Neural progenitor cell (in vitro differentiated cells): ENCODE results near the gene EDEM3. TPM values are rescaled to one million over a fixed set of nuclear protein-coding genes. Genes with fewer than 3 reads are reported as not detected.

Experiments used
- DNase-seq: peaks from one replicate; pipeline ENCODE4 v3.0.0-alpha.2; 2016; ENCODE audit warnings: low spot score
- H2AFZ ChIP-seq: fragments of 200-600 bp; sonication (generic); replicated peaks from 2 replicates; pipeline ENCODE4 v1.6.1; 2016; ENCODE audit warnings: antibody characterized with exemption
- H3F3A ChIP-seq: fragments of 200-600 bp; sonication (generic); 2 replicates; pipeline ENCODE4 v1.6.1; 2016; ENCODE audit warnings: antibody characterized with exemption, low read depth
- H3K27ac ChIP-seq: fragments of 200-600 bp; sonication (generic); 2 replicates; pipeline ENCODE4 v1.5.1; 2016; ENCODE audit warnings: mild to moderate bottlenecking
- H3K27me3 ChIP-seq: fragments of 200-600 bp; sonication (generic); 2 replicates; pipeline ENCODE4 v1.6.1; 2016; ENCODE audit warnings: mild to moderate bottlenecking, moderate library complexity
- H3K36me3 ChIP-seq: fragments of 200-600 bp; sonication (generic); 2 replicates; pipeline ENCODE4 v1.5.1; 2016
- H3K4me1 ChIP-seq: fragments of 200-600 bp; sonication (generic); 2 replicates; pipeline ENCODE4 v1.6.1; 2016; ENCODE audit warnings: mixed run types
- H3K4me2 ChIP-seq: fragments of 200-600 bp; sonication (generic); 2 replicates; pipeline ENCODE4 v1.6.1; 2016
- H3K4me3 ChIP-seq: fragments of 200-600 bp; sonication (generic); 2 replicates; pipeline ENCODE4 v1.5.1; 2016
- H3K79me2 ChIP-seq: fragments of 200-600 bp; sonication (generic); 2 replicates; pipeline ENCODE4 v1.6.1; 2016; ENCODE audit warnings: low read depth
- H3K9ac ChIP-seq: fragments of 200-600 bp; sonication (generic); 2 replicates; pipeline ENCODE4 v1.6.1; 2016
- H3K9me3 ChIP-seq: fragments of 200-600 bp; sonication (generic); 2 replicates; pipeline ENCODE4 v1.5.1; 2016; ENCODE audit warnings: low read depth
- H4K20me1 ChIP-seq: fragments of 200-600 bp; sonication (generic); 2 replicates; pipeline ENCODE4 v1.6.1; 2016; ENCODE audit warnings: low read depth
- H3K27ac Mint-ChIP-seq: 3 replicates; pipeline ENCODE4 v1.8.0; 2021; ENCODE audit warnings: mixed read lengths
- H3K27me3 Mint-ChIP-seq: 2 replicates; pipeline ENCODE4 v1.8.0; 2022; ENCODE audit warnings: low read depth, mild to moderate bottlenecking, inconsistent platforms, moderate library complexity, mixed read lengths; ENCODE audit not compliant: insufficient read depth
- H3K36me3 Mint-ChIP-seq: 3 replicates; pipeline ENCODE4 v1.8.0; 2021; ENCODE audit warnings: mixed read lengths
- H3K4me1 Mint-ChIP-seq: 3 replicates; pipeline ENCODE4 v1.8.0; 2021; ENCODE audit warnings: mixed read lengths
- H3K4me3 Mint-ChIP-seq: 3 replicates; pipeline ENCODE4 v1.8.0; 2021; ENCODE audit warnings: mild to moderate bottlenecking, moderate library complexity, mixed read lengths
- H3K9me3 Mint-ChIP-seq: 3 replicates; pipeline ENCODE4 v1.8.0; 2020; ENCODE audit warnings: mixed read lengths
- EZH2 ChIP-seq: fragments of 200-600 bp; sonication (generic); IDR thresholded peaks from 2 replicates; pipeline ENCODE4 v1.6.1; 2017; ENCODE audit warnings: antibody characterized with exemption, mild to moderate bottlenecking, moderate library complexity
- EZH2phosphoT487 ChIP-seq: fragments of 200-600 bp; sonication (generic); IDR thresholded peaks from 2 replicates; pipeline ENCODE4 v1.6.1; 2017; ENCODE audit warnings: antibody characterized with exemption
- total RNA-seq: library from RNA; depleted of rRNA; stranded (reverse); fragments of >200 nt; gene quantifications from 2 replicates; pipeline ENCODE4 v1.2.3, GENCODE V29; 2015; ENCODE audit warnings: low replicate concordance
- TF ChIP-seq, protein P1 (sequence below): fragments of 200-600 bp; sonication (generic); IDR thresholded peaks from 2 replicates; pipeline ENCODE4 v1.5.1; 2017; ENCODE audit warnings: antibody characterized with exemption, mild to moderate bottlenecking

The EDEM3 gene
- total RNA-seq, 1 donor from 2014 or later, result 32.9 TPM

GRCh38 chr1:184781941-184782340 is 27.3 kb upstream of the EDEM3 start:
- no peak overlapping the region for H2AFZ ChIP-seq
- TF ChIP-seq, protein P1, sequence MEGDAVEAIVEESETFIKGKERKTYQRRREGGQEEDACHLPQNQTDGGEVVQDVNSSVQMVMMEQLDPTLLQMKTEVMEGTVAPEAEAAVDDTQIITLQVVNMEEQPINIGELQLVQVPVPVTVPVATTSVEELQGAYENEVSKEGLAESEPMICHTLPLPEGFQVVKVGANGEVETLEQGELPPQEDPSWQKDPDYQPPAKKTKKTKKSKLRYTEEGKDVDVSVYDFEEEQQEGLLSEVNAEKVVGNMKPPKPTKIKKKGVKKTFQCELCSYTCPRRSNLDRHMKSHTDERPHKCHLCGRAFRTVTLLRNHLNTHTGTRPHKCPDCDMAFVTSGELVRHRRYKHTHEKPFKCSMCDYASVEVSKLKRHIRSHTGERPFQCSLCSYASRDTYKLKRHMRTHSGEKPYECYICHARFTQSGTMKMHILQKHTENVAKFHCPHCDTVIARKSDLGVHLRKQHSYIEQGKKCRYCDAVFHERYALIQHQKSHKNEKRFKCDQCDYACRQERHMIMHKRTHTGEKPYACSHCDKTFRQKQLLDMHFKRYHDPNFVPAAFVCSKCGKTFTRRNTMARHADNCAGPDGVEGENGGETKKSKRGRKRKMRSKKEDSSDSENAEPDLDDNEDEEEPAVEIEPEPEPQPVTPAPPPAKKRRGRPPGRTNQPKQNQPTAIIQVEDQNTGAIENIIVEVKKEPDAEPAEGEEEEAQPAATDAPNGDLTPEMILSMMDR, result no peak
- no peak for TF ChIP-seq EZH2phosphoT487
- no peak for TF ChIP-seq EZH2
- no peaks in the 10 kb centered on the region for H3K9me3 ChIP-seq
- peaks cover 3% of the 10 kb centered on the region for H3K27me3 Mint-ChIP-seq
- H3K36me3 ChIP-seq, result no peaks in the 10 kb centered on the region
- no peaks in the 10 kb centered on the region for H4K20me1 ChIP-seq
- H3K9ac ChIP-seq, result no peak overlapping the region
- H3K4me3 ChIP-seq, result no peak overlapping the region
- H3K4me3 Mint-ChIP-seq, result no peak overlapping the region
- H3K4me1 Mint-ChIP-seq, result no peaks in the 10 kb centered on the region
- no peaks in the 10 kb centered on the region for H3K79me2 ChIP-seq
- H3K36me3 Mint-ChIP-seq, result no peaks in the 10 kb centered on the region
- no peak overlapping the region for H3K4me2 ChIP-seq
- no peak overlapping the region for H3K27ac ChIP-seq
- peaks cover 19% of the 10 kb centered on the region for H3K9me3 Mint-ChIP-seq
- no peaks in the 10 kb centered on the region for H3F3A ChIP-seq
- H3K27ac Mint-ChIP-seq, result no peak overlapping the region
- DNase-seq, result no peak
- no peaks in the 10 kb centered on the region for H3K4me1 ChIP-seq
- no peaks in the 10 kb centered on the region for H3K27me3 ChIP-seq

DNA sequence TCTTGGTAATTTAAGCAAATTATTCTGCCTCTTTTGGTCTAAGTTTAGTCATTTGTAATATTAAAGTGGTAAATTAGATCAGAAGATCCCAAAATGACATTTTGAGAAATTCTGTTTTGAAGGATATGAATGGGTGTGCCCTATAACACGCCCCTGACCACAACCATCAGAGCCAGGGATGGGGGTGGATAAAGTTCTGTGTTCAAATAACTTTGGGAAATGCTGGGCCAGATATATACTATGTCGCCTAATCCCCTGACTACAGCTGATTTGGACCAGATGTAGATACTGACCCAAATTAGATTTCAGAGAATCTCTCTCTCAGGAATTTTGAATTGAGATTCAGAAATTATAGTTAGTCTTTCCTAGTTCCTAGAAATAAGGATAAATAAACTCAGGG is 21.2 kb upstream of the EDEM3 start:
- no peaks in the 10 kb centered on the region for H3F3A ChIP-seq
- no peaks in the 10 kb centered on the region for H3K79me2 ChIP-seq
- H3K36me3 ChIP-seq, result no peaks in the 10 kb centered on the region
- no peak for DNase-seq
- peaks cover 2% of the 10 kb centered on the region for H3K4me1 ChIP-seq
- no peaks in the 10 kb centered on the region for H4K20me1 ChIP-seq
- H3K4me2 ChIP-seq, result no peak overlapping the region
- TF ChIP-seq EZH2phosphoT487, result no peak
- H3K4me3 ChIP-seq, result no peak overlapping the region
- Mint-ChIP-seq H3K36me3 (no peaks in the 10 kb centered on the region), H3K4me1 (no peaks in the 10 kb centered on the region), H3K4me3 (no peak overlapping the region), H3K27me3 (no peaks in the 10 kb centered on the region), H3K9me3 (no peaks in the 10 kb centered on the region), H3K27ac (no peak overlapping the region)
- no peak overlapping the region for H2AFZ ChIP-seq
- no peaks in the 10 kb centered on the region for H3K9me3 ChIP-seq
- H3K27ac ChIP-seq, result no peak overlapping the region
- H3K9ac ChIP-seq, result no peak overlapping the region
- no peaks in the 10 kb centered on the region for H3K27me3 ChIP-seq

DNA sequence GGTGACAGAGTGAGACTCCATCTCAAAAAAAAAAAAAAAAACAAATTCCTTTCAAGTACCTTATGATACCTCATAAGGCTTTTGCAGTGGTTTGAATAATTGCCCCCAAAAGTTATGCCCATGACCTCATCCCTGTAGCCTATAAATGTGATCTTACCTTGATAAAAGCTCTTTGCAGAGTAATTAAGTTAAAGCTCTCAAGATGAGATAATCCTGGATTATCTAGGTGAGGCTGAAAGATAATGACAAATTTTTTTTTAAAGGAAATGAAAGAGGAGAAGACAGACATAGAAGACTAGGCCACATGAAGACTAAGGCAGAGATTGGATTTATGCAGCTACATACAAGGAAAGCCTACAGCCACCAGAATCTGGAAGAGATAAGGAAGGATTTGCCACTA is 20.7 kb upstream of the EDEM3 start:
- no peaks in the 10 kb centered on the region for H3K36me3 ChIP-seq
- Mint-ChIP-seq H3K27ac (no peak overlapping the region), H3K4me1 (no peaks in the 10 kb centered on the region), H3K27me3 (no peaks in the 10 kb centered on the region), H3K9me3 (no peaks in the 10 kb centered on the region), H3K36me3 (no peaks in the 10 kb centered on the region), H3K4me3 (no peak overlapping the region)
- no peaks in the 10 kb centered on the region for H3K27me3 ChIP-seq
- DNase-seq, result no peak
- no peak overlapping the region for H2AFZ ChIP-seq
- no peaks in the 10 kb centered on the region for H3K9me3 ChIP-seq
- no peaks in the 10 kb centered on the region for H3K79me2 ChIP-seq
- no peak overlapping the region for H3K27ac ChIP-seq
- H3K4me3 ChIP-seq, result no peak overlapping the region
- no peak overlapping the region for H3K9ac ChIP-seq
- H3F3A ChIP-seq, result no peaks in the 10 kb centered on the region
- peaks cover 4% of the 10 kb centered on the region for H3K4me1 ChIP-seq
- no peaks in the 10 kb centered on the region for H4K20me1 ChIP-seq
- no peak overlapping the region for H3K4me2 ChIP-seq
- no peak for TF ChIP-seq EZH2
- TF ChIP-seq EZH2phosphoT487, result no peak
- TF ChIP-seq, protein P1, result no peak

- no peak overlapping the region for H3K27ac ChIP-seq
- Mint-ChIP-seq H3K4me3 (no peak overlapping the region), H3K27ac (no peak overlapping the region), H3K36me3 (no peaks in the 10 kb centered on the region), H3K27me3 (no peaks in the 10 kb centered on the region), H3K4me1 (no peaks in the 10 kb centered on the region), H3K9me3 (no peaks in the 10 kb centered on the region)
- no peaks in the 10 kb centered on the region for H3K36me3 ChIP-seq
- H3K4me1 ChIP-seq, result peaks cover 8% of the 10 kb centered on the region
- H3K9me3 ChIP-seq, result no peaks in the 10 kb centered on the region
- no peaks in the 10 kb centered on the region for H3K27me3 ChIP-seq
- no peaks in the 10 kb centered on the region for H4K20me1 ChIP-seq
- H3K4me2 ChIP-seq, result no peak overlapping the region
- TF ChIP-seq EZH2phosphoT487 (no peak), EZH2 (no peak)
- TF ChIP-seq, protein P1, result no peak
- H2AFZ ChIP-seq, result no peak overlapping the region
- H3K79me2 ChIP-seq, result no peaks in the 10 kb centered on the region
- no peak overlapping the region for H3K9ac ChIP-seq
- no peak overlapping the region for H3K4me3 ChIP-seq
- DNase-seq, result no peak
- no peaks in the 10 kb centered on the region for H3F3A ChIP-seq
Measured at GRCh38 chr1:184773762-184774320, 19.2 kb upstream of the EDEM3 start.
